A549 (cell line): ENCODE results near the gene GIN1. TPM values are rescaled to one million over a fixed set of nuclear protein-coding genes. Genes with fewer than 3 reads are reported as not detected.

Source experiments
- ATAC-seq, 2 experiments: fragments of 200-7000 bp in 1 of 2; fragments of >200 bp in 1 of 2; cut with Nextera tagmentation in 1 of 2; cut with Tn5 transposase in 1 of 2; 3 replicates each; pipeline versions ENCODE4 v1.8.0 to v1.9.1; 2018 to 2020; ENCODE audit warnings: mild to moderate bottlenecking in 1 of 2, moderate library complexity in 1 of 2
- CTCF ChIA-PET: fragments of 300-600 bp; sonication (Branson Sonifier 250); formaldehyde crosslinking; extraction: SDS; loops from one replicate; lab custom pipeline; 2021; ENCODE audit warnings: antibody characterized with exemption, inconsistent platforms; lab: Yijun Ruan, JAX
- POLR2A ChIA-PET: fragments of 350-600 bp; formaldehyde crosslinking; extraction: SDS; loops from one replicate; lab custom pipeline; 2021; ENCODE audit warnings: antibody characterized with exemption, inconsistent platforms; lab: Yijun Ruan, JAX
- DNase-seq, 2 experiments: peaks; one replicate each; pipeline versions ENCODE4 v3.0.0 to v3.0.0-alpha.2; 2011 to 2016; ENCODE audit warnings: low read depth in 1 of 2, low spot score in 1 of 2
- FAIRE-seq: peaks from 2 replicates; lab custom pipeline; 2011; peaks lifted over from hg19 to GRCh38; lab: Jason Lieb, UNC
- H3K27ac ChIP-seq, 2 experiments: fragments of >200 bp; sonication (Bioruptor Twin); formaldehyde crosslinking; 3 replicates each; pipeline ENCODE4 v1.5.1; 2016 to 2017
- H3K4me1 ChIP-seq: fragments of >200 bp; sonication (Bioruptor Twin); formaldehyde crosslinking; 3 replicates; pipeline ENCODE4 v1.6.1; 2016
- H3K4me2 ChIP-seq: fragments of >200 bp; sonication (Bioruptor Twin); formaldehyde crosslinking; 3 replicates; pipeline ENCODE4 v1.6.1; 2016
- H3K4me3 ChIP-seq: fragments of >200 bp; sonication (Bioruptor Twin); formaldehyde crosslinking; 3 replicates; pipeline ENCODE4 v1.5.1; 2016
- H3K9me3 ChIP-seq: fragments of >200 bp; sonication (Bioruptor Twin); formaldehyde crosslinking; 3 replicates; pipeline ENCODE4 v1.6.1; 2016
- BHLHE40 ChIP-seq: IDR thresholded peaks from 2 replicates; pipeline ENCODE4 v1.6.1; 2012; ENCODE audit warnings: low read depth, low read length, inconsistent platforms
- CEBPB ChIP-seq, 2 experiments: fragments of >200 bp in 1 of 2; sonication (Bioruptor Twin) in 1 of 2; formaldehyde crosslinking in 1 of 2; IDR thresholded peaks; 2 replicates each; pipeline ENCODE4 v1.6.1; 2012 to 2016
- CHD2 ChIP-seq: fragments of 150-350 bp; IDR thresholded peaks from 2 replicates; pipeline ENCODE4 v1.6.1; 2014; ENCODE audit warnings: low read length; ENCODE audit not compliant: partially characterized antibody
- EP300 ChIP-seq, 2 experiments: fragments of >200 bp; sonication (Bioruptor Twin); formaldehyde crosslinking; IDR thresholded peaks; 2 replicates in 1 of 2; 3 replicates in 1 of 2; pipeline ENCODE4 v1.6.1; 2016 to 2017
- HES2 ChIP-seq: fragments of >200 bp; sonication (Bioruptor Twin); formaldehyde crosslinking; IDR thresholded peaks from 2 replicates; pipeline ENCODE4 v1.6.1; 2016
- HOXA7 ChIP-seq: fragments of 250-450 bp; sonication (Bioruptor Pico); IDR thresholded peaks from 2 replicates; pipeline ENCODE4 v1.5.0; 2020; ENCODE audit warnings: mild to moderate bottlenecking, moderate library complexity
- KDM1A ChIP-seq: fragments of 200-600 bp; sonication (generic); IDR thresholded peaks from 2 replicates; pipeline ENCODE4 v1.6.1; 2016; ENCODE audit warnings: low read depth, mild to moderate bottlenecking
- RNF2 ChIP-seq: fragments of 200-600 bp; sonication (generic); IDR thresholded peaks from 2 replicates; pipeline ENCODE4 v1.6.1; 2016; ENCODE audit warnings: low read depth, mild to moderate bottlenecking, antibody characterized with exemption, moderate library complexity, borderline replicate concordance
- TP53 ChIP-seq: fragments of 250-450 bp; sonication (Bioruptor Pico); IDR thresholded peaks from 2 replicates; pipeline ENCODE4 v1.5.0; 2021; ENCODE audit warnings: mild to moderate bottlenecking, moderate library complexity
- USF2 ChIP-seq: fragments of 450-650 bp; IDR thresholded peaks from 2 replicates; pipeline ENCODE4 v1.6.1; 2014; ENCODE audit warnings: antibody characterized with exemption
- ZFP36 ChIP-seq: fragments of 450-650 bp; IDR thresholded peaks from 2 replicates; pipeline ENCODE4 v1.6.1; 2014; ENCODE audit warnings: borderline replicate concordance; ENCODE audit not compliant: partially characterized antibody
- WGBS: methylation state at CpG from one replicate; pipeline ENCODE4 v1.1.6; 2017; ENCODE audit errors: missing lambda C conversion rate; 5-methylcytosine and 5-hydroxymethylcytosine counted together
- polyA plus RNA-seq, 4 experiments: library from polyadenylated mRNA; depleted of rRNA in 3 of 4; stranded (reverse); fragments of >200 nt; fragmentation: RNase III in 1 of 4; extraction: RNeasy Plus Mini Kit Qiagen cat#74134 plus additional on column Dnase treatment in 1 of 4; gene quantifications; 2 replicates in 3 of 4; 3 replicates in 1 of 4; pipeline ENCODE4 v1.2.3, GENCODE V29; 2011 to 2017
- TF ChIP-seq, protein P1 (sequence below): IDR thresholded peaks from 2 replicates; pipeline ENCODE4 v1.6.1; 2012; ENCODE audit warnings: low read depth, borderline replicate concordance
- TF ChIP-seq, protein P2 (sequence below): fragments of >200 bp; sonication (Bioruptor Twin); formaldehyde crosslinking; IDR thresholded peaks from 3 replicates; pipeline ENCODE4 v1.5.1; 2016

GIN1 gene
- polyA plus RNA-seq, 2 of the 4 experiments (the other 2 are of a cell fraction): 7.9 to 13.5 TPM

DNA sequence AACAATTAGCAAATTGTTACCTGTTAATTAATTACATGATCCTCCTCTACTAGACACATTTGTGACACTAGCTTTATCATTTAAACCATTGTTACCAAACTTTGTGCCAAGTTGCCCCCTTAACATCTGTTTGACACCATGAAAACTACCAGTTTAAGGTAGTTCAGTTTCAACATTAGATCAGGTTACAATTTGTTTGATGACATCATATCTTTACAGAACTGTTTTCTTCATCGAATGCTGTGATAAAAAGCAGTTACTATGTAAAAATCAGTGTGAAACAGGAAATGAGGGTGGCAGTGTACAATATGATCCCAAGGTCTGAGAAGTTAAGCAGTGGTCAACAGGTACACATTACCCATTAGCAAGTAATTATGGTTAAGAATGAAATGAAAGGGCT is 17.7 kb downstream of the GIN1 start:
- Histone ChIP-seq H3K9me3 (no peaks in the 10 kb centered on the region), H3K4me3 (no peak overlapping the region), H3K4me2 (no peak overlapping the region), H3K4me1 (no peaks in the 10 kb centered on the region), H3K27ac (no peak overlapping the region)
- WGBS: 70% methylated on average over 1 of the region's 1 CpG
- DNase-seq (no peak), FAIRE-seq (peak; percentile 32), ATAC-seq (no peak)
- ChIA-PET CTCF (interaction anchor here (1.1 kb wide), 1 partner anchor 61 kb away, joined by 3 read pairs; no protein-coding TSS in a partner anchor), POLR2A (no interaction called here)
- TF ChIP-seq BHLHE40: no peak
- TF ChIP-seq RNF2: no peak
- TF ChIP-seq, protein P1, sequence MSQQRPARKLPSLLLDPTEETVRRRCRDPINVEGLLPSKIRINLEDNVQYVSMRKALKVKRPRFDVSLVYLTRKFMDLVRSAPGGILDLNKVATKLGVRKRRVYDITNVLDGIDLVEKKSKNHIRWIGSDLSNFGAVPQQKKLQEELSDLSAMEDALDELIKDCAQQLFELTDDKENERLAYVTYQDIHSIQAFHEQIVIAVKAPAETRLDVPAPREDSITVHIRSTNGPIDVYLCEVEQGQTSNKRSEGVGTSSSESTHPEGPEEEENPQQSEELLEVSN: no peak
- TF ChIP-seq KDM1A: no peak
- TF ChIP-seq HES2: no peak
- TF ChIP-seq EP300 (IDR thresholded peaks at IDR 0.05): no peak
- no peak for TF ChIP-seq HOXA7 (CRISPR knock-in tag)
- no peak for TF ChIP-seq CEBPB (IDR thresholded peaks at IDR 0.05)
- no peak for TF ChIP-seq ZFP36
- TF ChIP-seq USF2: no peak
- TF ChIP-seq, protein P2, sequence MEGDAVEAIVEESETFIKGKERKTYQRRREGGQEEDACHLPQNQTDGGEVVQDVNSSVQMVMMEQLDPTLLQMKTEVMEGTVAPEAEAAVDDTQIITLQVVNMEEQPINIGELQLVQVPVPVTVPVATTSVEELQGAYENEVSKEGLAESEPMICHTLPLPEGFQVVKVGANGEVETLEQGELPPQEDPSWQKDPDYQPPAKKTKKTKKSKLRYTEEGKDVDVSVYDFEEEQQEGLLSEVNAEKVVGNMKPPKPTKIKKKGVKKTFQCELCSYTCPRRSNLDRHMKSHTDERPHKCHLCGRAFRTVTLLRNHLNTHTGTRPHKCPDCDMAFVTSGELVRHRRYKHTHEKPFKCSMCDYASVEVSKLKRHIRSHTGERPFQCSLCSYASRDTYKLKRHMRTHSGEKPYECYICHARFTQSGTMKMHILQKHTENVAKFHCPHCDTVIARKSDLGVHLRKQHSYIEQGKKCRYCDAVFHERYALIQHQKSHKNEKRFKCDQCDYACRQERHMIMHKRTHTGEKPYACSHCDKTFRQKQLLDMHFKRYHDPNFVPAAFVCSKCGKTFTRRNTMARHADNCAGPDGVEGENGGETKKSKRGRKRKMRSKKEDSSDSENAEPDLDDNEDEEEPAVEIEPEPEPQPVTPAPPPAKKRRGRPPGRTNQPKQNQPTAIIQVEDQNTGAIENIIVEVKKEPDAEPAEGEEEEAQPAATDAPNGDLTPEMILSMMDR: no peak

- FAIRE-seq (no peak), DNase-seq (no peak), ATAC-seq (no peak)
- CTCF ChIA-PET: interaction anchor here (0.8 kb wide), 1 partner anchor 15 kb away, joined by 3 read pairs; no protein-coding TSS in a partner anchor
- H3K4me2 ChIP-seq: no peak overlapping the region
- H3K27ac ChIP-seq: no peak overlapping the region
- no peak overlapping the region for H3K4me3 ChIP-seq
- no peaks in the 10 kb centered on the region for H3K9me3 ChIP-seq
- 92% methylated on average over 6 of the region's 6 CpGs for WGBS
- no peaks in the 10 kb centered on the region for H3K4me1 ChIP-seq
- TF ChIP-seq TP53 (CRISPR knock-in tag): no peak
- TF ChIP-seq, all 56 proteins: peak for 0
- POLR2A ChIA-PET: no interaction called here
Measured at GRCh38 chr5:103101079-103101750, 18.7 kb downstream of the GIN1 start.

DNA sequence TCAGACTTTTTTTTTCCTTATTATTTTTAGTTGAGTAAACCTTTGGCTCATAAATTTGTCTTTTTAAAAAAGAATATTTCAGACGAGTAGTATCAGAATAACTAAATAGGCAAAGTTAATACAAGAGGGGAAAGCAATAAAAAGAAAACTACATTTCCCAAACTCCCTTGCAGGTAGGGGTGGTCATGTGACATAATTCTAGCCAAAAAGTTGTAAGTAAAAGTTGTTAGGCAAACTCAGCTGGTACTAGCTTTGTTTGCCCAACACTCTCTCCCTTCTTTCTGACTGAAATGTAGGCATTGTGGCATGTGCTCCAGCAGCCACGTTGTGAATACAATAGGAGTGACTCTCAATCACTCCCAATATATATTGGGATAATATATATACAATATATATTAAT is 20.9 kb downstream of the GIN1 start:
- H3K4me1 ChIP-seq: peaks cover 4% of the 10 kb centered on the region; the same call in 1 of the 3 replicates
- TF ChIP-seq CHD2 (no peak), USF2 (peak; percentile 40; the same call in 1 of the 2 replicates)
- FAIRE-seq (no peak), DNase-seq (no peak), ATAC-seq (no peak)
- H3K4me3 ChIP-seq: no peak overlapping the region
- CTCF ChIA-PET: interaction anchor here (0.5 kb wide), 1 partner anchor 77 kb away, joined by 3 read pairs; no protein-coding TSS in a partner anchor
- no peak overlapping the region for H3K27ac ChIP-seq
- H3K9me3 ChIP-seq: no peaks in the 10 kb centered on the region
- H3K4me2 ChIP-seq: no peak overlapping the region
- 54% methylated on average over 2 of the region's 2 CpGs for WGBS
- POLR2A ChIA-PET: no interaction called here

DNA sequence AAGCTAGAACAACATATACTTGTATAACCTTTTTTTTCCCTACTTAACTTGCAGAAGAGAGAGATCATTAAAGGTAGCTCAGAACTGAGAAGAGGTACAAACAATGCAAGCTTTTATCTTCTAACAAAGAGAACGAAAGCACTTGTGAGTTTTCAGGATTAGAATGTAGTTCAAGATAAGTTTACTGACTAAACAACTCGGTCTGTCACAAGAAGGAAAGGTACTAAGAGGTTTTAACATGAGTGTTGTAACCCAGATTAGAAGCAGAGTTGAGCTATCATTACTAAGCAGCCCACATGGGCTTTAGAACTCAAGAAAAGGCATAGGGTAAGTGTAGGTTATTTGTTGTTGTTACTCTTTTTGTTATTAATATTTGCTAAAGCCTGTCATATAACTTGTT is 25.2 kb downstream of the GIN1 start:
- FAIRE-seq: no peak
- ATAC-seq: no peak
- 68% methylated on average over 2 of the region's 2 CpGs for WGBS
- H3K27ac ChIP-seq: no peak overlapping the region
- H3K4me2 ChIP-seq: no peak overlapping the region
- TF ChIP-seq CHD2: no peak
- ChIA-PET POLR2A (no interaction called here), CTCF (no interaction called here)
- H3K4me1 ChIP-seq: peaks cover 4% of the 10 kb centered on the region; the same call in 1 of the 3 replicates
- no peak overlapping the region for H3K4me3 ChIP-seq
- H3K9me3 ChIP-seq: no peaks in the 10 kb centered on the region
- no peak for DNase-seq
